Measurements from ENCODE around the gene KCNQ1OT1. TPM values are rescaled to one million over a fixed set of nuclear protein-coding genes. Genes with fewer than 3 reads are reported as not detected.

The KCNQ1OT1 gene
- total RNA-seq, 1 experiment from 2014 or later = 1.2 TPM

DNA sequence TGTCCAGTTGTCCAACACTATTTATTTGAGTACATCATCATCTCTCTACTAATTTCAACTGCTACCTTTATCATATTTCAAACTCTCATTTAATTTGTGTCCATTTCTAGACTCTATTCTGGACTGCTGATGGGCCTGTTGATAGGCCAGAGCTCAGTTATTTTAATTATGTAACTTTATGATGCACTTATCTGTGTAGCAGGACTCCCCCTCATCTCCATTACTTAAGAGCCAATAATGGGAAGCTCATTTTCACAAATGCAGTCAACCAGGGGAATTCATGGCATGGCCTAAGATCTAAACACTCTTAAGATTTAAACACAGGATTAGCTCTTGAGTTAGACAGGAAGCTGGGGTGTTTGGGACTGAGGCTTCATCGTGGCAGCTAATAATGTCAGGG, 21.4 kb downstream of the KCNQ1OT1 start:
- Histone ChIP-seq H4K20me1 (ENCODE audit: control insufficient read depth, insufficient read depth, insufficient read length) (no peaks in the 10 kb centered on the region), H3K18ac (ENCODE audit: insufficient read length, low read depth, low read length) (no peak overlapping the region), H2BK120ac (ENCODE audit: low read depth, low read length, poor library complexity, severe bottlenecking) (no peak overlapping the region), H3K9me3 (ENCODE audit: control insufficient read depth, low read depth, low read length) (no peaks in the 10 kb centered on the region), H3K4me1 (ENCODE audit: insufficient read depth, low read length) (peaks cover 5% of the 10 kb centered on the region; the same call in 1 of the 2 replicates), H2AFZ (ENCODE audit: low read length) (no peak overlapping the region), H2BK12ac (ENCODE audit: insufficient read length, low read depth, low read length) (no peak overlapping the region), H4K8ac (replicated peaks; ENCODE audit: insufficient read length, low read depth, low read length) (no peak overlapping the region), H2AK5ac (ENCODE audit: insufficient read length, low read length) (no peak overlapping the region), H3K56ac (ENCODE audit: insufficient read length, low read depth, low read length) (no peak overlapping the region), H2BK15ac (ENCODE audit: low read depth, low read length) (no peak overlapping the region), H2BK20ac (ENCODE audit: low read depth, low read length, poor library complexity, severe bottlenecking) (no peak overlapping the region), H2BK5ac (ENCODE audit: insufficient read length, low read length) (no peak overlapping the region), H3K79me2 (ENCODE audit: insufficient read depth, low read length) (no peaks in the 10 kb centered on the region; the same call in 1 of the 2 replicates), H3K23ac (ENCODE audit: insufficient read length, low read depth, low read length) (no peak overlapping the region), H3K79me1 (ENCODE audit: insufficient read depth, low read depth, low read length, poor library complexity, severe bottlenecking) (no peaks in the 10 kb centered on the region), H3K4ac (ENCODE audit: low read depth, low read length) (no peak overlapping the region), H4K91ac (ENCODE audit: insufficient read length, low read depth, low read length) (no peak overlapping the region), H3K4me2 (ENCODE audit: insufficient read depth, insufficient read length, low read length) (no peak overlapping the region), H3T11ph (ENCODE audit: low read length) (no peak overlapping the region), H3K9ac (ENCODE audit: extremely low read depth, insufficient read length, low read length) (no peak overlapping the region), H3K27ac (ENCODE audit: insufficient read length, low read depth, low read length) (no peak overlapping the region), H4K5ac (ENCODE audit: insufficient read length, low read depth, low read length) (no peak overlapping the region), H3K23me2 (ENCODE audit: insufficient read length, low read depth, low read length, poor library complexity, severe bottlenecking) (no peaks in the 10 kb centered on the region), H3K14ac (ENCODE audit: insufficient read depth, low read length) (no peak overlapping the region), H3K27me3 (ENCODE audit: insufficient read depth, low read length) (no peaks in the 10 kb centered on the region)
- Mint-ChIP-seq H3K4me1 (peaks cover 21 to 44% of the 10 kb centered on the region in 2 experiments), H3K27me3 (ENCODE audit: low read depth) (peaks cover 8% of the 10 kb centered on the region), H3K36me3 (ENCODE audit: insufficient read depth in 1 of 3, low read depth in 3 of 3) (peaks cover 0 to 2% (median 0%) of the 10 kb centered on the region in 3 experiments; a peak in 1 of 7 replicates), H3K4me3 (no peak overlapping the region), H3K27ac (no peak overlapping the region), H3K9me3 (no peaks in the 10 kb centered on the region)
- WGBS (ENCODE audit: extremely low coverage, insufficient read length, low lambda C conversion rate) = no CpG with 5 or more reads among the region's 1 CpG
- no peak for DNase-seq
- TF ChIP-seq, protein P1, sequence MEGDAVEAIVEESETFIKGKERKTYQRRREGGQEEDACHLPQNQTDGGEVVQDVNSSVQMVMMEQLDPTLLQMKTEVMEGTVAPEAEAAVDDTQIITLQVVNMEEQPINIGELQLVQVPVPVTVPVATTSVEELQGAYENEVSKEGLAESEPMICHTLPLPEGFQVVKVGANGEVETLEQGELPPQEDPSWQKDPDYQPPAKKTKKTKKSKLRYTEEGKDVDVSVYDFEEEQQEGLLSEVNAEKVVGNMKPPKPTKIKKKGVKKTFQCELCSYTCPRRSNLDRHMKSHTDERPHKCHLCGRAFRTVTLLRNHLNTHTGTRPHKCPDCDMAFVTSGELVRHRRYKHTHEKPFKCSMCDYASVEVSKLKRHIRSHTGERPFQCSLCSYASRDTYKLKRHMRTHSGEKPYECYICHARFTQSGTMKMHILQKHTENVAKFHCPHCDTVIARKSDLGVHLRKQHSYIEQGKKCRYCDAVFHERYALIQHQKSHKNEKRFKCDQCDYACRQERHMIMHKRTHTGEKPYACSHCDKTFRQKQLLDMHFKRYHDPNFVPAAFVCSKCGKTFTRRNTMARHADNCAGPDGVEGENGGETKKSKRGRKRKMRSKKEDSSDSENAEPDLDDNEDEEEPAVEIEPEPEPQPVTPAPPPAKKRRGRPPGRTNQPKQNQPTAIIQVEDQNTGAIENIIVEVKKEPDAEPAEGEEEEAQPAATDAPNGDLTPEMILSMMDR (conservative IDR thresholded peaks at IDR 0.05) = no peak
